HL-60/S4 treated with phorbol 12-myristate 13-acetate at 8.2 ng/mL for 4 days and 3 days (cell line): ENCODE measurements around the gene TSEN2.
"Not testable (repeated sequence)": the region's sequence is repeated elsewhere in the genome, so short reads cannot be mapped to it uniquely, and the experiment has no call there.

Source experiments
- in situ Hi-C: fragments of 300-500 bp; cut with MboI; formaldehyde crosslinking; loops from 2 replicates; pipeline ENCODE4 v1.15.0; 2022; ENCODE audit warnings: low sequenced_read_pairs

Gene TSEN2

GRCh38 chr3:12451960-12452359, 32.3 kb upstream of the TSEN2 start:
- in situ Hi-C loops, result no loop called here

DNA sequence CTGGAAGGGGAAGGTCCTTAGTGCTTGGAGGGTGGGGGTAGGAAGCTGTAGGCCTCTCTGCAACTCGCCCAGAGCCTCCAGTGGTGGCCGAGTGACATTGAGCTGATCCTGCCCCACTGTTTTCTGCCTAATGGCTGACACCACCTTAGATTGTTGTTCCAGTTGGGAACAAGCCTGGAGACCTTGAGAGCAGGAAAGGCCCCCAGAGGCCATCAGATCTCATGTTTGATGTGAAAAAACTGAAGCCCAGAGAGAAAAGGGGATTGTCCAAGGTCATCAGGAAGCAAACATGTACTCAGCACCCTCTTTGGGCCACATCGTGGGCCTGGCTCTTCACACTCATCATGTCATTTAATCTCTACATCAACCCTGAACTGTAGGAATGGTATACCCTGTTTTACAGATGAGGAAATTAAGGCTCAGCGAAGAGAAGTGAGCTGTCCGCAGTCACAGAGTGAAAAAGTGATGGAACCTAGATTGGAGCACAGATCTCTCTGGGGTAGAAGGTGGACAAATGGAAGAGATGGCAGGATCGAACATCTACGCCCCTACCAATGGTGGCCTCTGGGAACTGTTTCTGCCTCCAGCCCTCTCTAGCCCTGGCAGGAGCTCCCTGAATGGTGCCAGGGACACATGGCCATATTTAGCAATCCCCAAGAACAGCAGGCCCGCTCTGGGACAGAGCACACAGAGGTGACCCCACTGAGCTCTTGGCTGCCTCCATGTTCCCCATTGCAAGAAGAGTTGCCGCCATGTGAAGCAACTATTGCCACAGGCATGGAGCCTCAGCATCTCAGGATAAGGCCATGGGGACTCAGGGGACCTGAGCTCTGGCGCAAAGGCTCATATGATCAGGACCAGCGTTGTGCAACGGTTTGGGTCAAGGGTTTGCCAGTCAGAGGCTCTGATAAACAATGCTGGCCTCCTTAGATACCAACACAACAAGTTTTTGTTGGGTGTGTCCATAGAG, 31.6 kb upstream of the TSEN2 start:
- in situ Hi-C loops, result no loop called here

GRCh38 chr3:12454076-12454815, 30.0 kb upstream of the TSEN2 start:
- in situ Hi-C loops, result no loop called here

- in situ Hi-C loops, result no loop called here
Measured at GRCh38 chr3:12454816-12455121, 29.5 kb upstream of the TSEN2 start.

DNA sequence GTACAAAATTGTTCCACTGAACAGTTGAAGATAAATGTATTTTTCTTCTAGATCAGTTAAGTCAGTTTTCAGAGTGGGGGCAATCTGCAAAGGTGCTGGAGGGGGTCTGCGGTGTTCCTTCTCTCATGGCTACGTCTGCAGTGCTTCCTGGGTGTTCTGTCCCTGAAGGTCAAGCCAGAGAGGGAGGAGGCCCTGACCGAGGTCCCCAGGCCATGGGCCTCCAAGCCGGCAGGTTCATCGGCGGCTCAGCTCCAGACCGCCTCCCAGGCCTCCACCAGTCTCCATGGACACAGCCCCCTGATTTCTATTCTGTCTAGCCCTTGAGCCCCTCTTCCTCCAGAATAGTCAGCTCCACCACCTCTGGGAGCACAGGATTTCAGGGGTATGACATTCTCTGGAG, 28.5 kb upstream of the TSEN2 start:
- in situ Hi-C loops, result no loop called here

DNA sequence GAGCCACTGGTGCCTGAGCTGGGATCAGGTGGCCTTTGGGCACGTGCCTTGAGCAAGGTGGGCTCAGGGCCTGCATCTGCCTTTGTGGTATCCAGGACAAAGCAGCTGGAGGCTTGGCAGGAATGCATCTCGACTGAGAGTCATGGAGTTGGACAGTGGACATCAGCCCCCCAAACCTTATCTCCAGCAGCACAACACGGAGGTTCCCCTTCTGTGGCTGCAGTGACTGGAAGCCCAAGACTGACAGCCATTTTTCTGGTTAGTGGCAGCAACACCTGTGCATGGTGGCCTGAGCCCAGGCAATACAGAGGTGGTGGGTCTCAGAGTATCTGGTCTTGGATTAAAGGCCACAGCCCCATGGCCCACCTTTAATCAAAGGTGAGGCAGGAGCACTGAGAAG, 27.8 kb upstream of the TSEN2 start:
- in situ Hi-C loops, result no loop called here

DNA sequence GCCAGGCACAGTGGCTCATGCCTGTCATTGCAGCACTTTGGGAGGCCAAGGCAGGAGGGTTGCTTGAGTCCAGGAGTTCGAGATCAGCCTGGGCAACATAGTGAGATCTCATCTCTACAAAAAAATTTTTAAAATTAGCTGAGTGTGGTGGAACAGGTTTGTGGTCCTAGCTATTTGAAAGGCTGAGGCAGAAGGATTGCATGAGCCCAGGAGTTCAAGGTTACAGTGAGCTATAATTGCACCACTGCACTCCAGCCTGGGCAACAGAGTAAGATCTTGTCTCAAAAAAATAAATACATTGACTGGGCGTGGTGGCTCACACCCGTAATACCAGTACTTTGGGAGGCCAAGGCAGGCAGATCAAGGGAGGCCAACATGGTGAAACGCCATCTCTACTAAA, 26.9 kb upstream of the TSEN2 start:
- in situ Hi-C loops, result not testable (repeated sequence)

DNA sequence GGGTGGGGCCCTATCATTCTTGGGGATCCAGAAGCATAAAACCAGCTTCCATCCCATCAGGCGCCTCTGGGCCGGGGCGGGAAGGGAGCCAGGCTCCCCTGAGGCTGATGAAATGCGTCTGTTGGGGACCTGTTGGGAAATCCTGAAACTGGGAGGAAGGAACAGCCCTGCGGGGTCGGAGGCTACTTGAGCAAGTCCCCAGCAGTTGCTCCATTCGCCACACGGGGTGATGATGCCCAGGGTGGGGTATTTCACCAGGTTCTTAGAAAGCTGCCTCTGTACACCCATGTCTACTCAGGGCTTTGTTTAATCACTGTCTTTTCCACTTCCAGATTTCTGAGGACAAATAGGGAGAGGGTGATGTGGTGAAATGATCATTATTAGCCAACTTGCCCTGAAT, 25.4 kb upstream of the TSEN2 start:
- in situ Hi-C loops, result no loop called here

- in situ Hi-C loops, result no loop called here
Measured at GRCh38 chr3:12460127-12460526, 24.2 kb upstream of the TSEN2 start.

GRCh38 chr3:12461097-12461649, 23.1 kb upstream of the TSEN2 start:
- in situ Hi-C loops, result no loop called here

- in situ Hi-C loops, result no loop called here
Measured at GRCh38 chr3:12462159-12462947, 21.9 kb upstream of the TSEN2 start.

GRCh38 chr3:12463686-12464085, 20.6 kb upstream of the TSEN2 start:
- in situ Hi-C loops, result no loop called here

GRCh38 chr3:12464181-12464580, 20.1 kb upstream of the TSEN2 start:
- in situ Hi-C loops, result no loop called here

DNA sequence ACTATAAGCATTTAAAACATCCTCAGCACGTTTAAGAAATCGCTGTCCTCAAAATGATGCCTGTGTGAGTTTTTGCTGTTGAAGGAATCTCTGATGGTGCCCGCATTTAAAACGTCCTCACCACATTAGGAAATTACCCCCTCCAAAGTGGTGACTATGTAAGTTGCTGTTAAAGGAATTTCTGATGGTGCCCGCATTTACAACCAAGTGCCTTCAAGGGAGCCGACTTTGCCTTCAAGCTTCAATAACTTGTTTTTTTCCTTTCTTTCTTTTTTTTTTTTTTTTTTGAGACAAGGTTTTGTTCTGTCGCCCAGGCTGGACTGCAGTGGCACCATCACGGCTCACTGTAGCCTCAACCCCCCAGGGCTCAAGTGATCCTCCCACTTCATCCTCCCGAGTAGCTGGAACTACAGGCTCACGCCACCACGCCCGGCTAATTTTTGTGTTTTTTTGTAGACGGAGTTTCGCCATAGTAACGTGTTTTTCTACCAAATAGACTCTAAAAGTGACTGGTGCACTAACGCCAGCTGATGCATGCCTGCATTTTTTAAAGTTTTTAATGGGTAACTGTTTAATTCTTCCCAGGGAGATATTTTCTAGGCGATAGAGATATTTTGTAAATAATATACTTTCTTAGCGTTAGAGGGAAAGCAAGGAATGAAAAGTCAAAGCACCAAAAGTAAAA, 19.0 kb upstream of the TSEN2 start:
- in situ Hi-C loops, result no loop called here

- in situ Hi-C loops, result no loop called here
Measured at GRCh38 chr3:12465836-12466225, 18.4 kb upstream of the TSEN2 start.

DNA sequence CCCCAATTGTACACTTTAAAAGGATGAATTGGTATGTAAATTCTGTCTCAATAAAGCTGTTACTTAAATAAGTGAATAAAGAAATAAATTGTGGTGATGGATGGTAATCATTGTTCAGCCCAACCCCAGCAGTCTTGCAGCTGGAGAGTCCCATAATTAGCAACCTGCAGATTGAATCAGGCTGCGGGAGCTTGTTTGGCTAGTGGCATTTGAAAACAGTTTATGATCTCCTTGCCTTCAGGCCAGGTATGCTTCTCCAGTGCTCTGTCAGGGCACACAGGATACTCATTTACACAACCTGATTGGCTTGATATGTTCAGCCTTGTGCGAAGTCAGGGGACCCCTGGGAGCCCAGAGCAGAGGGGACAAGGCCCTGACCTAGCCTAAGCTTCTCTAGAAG, 16.5 kb upstream of the TSEN2 start:
- in situ Hi-C loops, result no loop called here

DNA sequence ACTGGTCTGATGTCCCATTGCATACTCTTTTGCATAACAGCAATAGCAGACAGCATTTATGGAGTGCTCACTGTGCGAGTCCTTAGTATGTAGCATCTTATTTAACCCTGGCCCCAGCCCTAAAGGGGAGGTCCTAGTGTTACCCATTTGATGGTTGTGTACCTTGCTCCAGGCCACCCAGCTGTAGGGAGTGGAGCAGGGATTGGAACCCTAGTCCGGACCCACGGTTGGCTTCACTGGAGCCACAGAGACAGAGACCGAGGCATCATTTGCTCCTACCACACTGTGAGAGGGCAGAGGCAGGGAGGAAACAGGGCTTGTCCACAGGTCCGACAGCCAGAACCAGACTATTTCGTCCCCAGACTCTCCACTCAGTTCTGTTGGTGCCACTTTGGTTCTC, 16.0 kb upstream of the TSEN2 start:
- in situ Hi-C loops, result no loop called here

DNA sequence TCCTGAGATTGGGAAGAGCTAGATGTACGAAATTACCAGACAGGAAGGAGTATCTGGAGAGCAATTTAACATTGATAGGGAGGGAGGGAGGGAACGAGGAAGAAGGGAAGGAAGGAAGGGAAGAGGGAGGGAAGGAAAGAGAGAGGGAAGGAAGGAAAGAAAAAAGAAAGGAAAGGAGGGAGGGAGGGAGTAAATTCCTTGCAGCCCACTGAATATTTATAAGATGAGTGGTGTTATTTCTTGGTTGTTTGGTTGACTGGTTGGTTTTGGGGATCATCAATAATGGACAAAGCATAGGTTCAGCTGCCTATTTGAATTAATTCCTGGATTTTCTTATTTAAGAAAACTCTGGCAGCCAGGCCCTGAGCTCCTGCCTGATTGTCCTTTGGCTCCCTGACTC, 15.5 kb upstream of the TSEN2 start:
- in situ Hi-C loops, result no loop called here

GRCh38 chr3:12469222-12469621, 15.1 kb upstream of the TSEN2 start:
- in situ Hi-C loops, result not testable (repeated sequence)

DNA sequence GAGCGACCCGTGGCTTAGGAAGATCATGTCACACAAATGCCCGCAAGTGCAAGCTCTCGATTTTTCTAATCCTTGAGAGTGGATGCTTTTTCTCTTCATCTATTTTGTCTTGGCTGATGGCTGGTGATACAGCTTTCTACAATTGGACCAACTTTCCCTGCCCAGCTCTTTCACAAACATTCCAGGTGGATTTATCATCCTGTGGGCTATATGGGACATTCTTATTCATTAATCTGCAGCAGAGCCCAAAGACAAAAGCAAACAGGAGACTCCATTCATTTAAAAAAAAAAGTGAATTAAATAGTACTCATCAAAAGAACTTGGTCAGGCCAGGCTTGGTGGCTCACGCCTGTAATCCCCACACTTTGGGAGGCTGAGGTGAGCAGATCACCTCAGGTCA, 14.2 kb upstream of the TSEN2 start:
- in situ Hi-C loops, result loop anchor here (10.0 kb wide), 1 partner anchor 145 kb away; no protein-coding TSS in a partner anchor
